ENCODE results near the gene ATXN7.

- TF ChIP-seq, protein P1, sequence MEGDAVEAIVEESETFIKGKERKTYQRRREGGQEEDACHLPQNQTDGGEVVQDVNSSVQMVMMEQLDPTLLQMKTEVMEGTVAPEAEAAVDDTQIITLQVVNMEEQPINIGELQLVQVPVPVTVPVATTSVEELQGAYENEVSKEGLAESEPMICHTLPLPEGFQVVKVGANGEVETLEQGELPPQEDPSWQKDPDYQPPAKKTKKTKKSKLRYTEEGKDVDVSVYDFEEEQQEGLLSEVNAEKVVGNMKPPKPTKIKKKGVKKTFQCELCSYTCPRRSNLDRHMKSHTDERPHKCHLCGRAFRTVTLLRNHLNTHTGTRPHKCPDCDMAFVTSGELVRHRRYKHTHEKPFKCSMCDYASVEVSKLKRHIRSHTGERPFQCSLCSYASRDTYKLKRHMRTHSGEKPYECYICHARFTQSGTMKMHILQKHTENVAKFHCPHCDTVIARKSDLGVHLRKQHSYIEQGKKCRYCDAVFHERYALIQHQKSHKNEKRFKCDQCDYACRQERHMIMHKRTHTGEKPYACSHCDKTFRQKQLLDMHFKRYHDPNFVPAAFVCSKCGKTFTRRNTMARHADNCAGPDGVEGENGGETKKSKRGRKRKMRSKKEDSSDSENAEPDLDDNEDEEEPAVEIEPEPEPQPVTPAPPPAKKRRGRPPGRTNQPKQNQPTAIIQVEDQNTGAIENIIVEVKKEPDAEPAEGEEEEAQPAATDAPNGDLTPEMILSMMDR (IDR thresholded peaks at IDR 0.05) = no peak
- TF ChIP-seq POLR2A (IDR thresholded peaks at IDR 0.05) = no peak
These were observed 18.5 kb upstream of the ATXN7 start for GRCh38 chr3:63845215-63845614.

Data from esophagus squamous epithelium (tissue), 4 donors.